ENCODE measurements around the gene NCKAP1.

The NCKAP1 gene

DNA sequence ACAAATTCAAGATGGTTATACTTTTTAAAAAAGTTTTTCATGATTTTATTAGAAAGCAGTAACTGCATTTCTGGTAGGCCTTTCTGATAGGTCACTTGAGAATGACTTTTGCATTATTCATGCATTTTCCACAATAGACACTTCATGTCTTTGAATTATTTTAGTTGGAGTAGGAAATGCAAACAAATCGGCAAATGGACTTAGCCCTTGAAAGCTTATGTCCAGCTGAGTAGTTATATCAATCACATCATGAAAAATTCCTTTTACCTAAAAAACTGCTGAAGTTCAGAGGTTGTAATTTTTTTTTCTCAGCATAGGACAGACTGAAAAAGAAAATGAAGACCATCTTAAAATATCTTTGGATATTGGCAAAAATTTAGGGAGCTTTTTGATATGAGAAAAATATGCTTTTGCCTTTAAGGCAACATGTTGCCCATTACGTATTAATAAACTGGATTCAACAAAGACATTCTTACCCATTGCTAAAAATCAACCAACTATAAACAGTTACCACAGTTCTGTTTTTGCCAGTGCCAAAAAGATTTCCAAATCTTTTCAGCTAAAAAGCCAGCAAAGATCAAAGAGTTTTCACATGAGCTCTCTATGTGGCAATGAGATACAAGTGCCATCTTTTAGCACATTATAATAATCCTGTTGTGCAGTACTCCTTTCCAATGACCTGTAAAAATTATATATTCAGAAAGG lies 126.3 kb downstream of the NCKAP1 start:
- no peaks in the 10 kb centered on the region for H3K27me3 ChIP-seq
- no peaks in the 10 kb centered on the region for H3K9me3 ChIP-seq
- no peak overlapping the region for H3K4me3 ChIP-seq (ENCODE audit: low read depth in 1 of 2, low read length in 1 of 2)
- no peaks in the 10 kb centered on the region for H3K4me1 ChIP-seq (ENCODE audit: control insufficient read depth in 1 of 2, insufficient read depth in 1 of 2, low read depth in 1 of 2, low read length in 1 of 2)
- H3K27ac ChIP-seq: no peak overlapping the region
- TF ChIP-seq, protein P1, sequence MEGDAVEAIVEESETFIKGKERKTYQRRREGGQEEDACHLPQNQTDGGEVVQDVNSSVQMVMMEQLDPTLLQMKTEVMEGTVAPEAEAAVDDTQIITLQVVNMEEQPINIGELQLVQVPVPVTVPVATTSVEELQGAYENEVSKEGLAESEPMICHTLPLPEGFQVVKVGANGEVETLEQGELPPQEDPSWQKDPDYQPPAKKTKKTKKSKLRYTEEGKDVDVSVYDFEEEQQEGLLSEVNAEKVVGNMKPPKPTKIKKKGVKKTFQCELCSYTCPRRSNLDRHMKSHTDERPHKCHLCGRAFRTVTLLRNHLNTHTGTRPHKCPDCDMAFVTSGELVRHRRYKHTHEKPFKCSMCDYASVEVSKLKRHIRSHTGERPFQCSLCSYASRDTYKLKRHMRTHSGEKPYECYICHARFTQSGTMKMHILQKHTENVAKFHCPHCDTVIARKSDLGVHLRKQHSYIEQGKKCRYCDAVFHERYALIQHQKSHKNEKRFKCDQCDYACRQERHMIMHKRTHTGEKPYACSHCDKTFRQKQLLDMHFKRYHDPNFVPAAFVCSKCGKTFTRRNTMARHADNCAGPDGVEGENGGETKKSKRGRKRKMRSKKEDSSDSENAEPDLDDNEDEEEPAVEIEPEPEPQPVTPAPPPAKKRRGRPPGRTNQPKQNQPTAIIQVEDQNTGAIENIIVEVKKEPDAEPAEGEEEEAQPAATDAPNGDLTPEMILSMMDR (IDR thresholded peaks at IDR 0.05): no peak
- no peaks in the 10 kb centered on the region for H3K36me3 ChIP-seq

DNA sequence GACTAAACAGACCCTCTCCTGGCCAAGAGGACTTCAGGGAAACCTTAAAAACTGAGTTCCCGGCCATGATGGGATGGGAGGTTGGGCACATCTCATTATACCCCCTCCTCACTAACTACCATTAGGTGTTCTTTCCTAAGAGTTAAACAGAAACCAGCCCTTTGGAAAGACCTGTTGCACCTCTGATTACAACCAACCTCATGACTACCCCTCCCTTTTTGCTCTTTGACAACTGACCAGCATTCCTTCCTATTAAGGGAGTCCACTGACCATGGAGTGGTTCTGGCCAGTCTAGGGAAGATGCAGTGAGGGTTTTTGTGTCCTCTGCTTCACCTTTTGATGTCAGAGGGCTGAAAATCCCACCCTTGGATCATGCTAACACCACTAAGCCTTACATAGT lies 127.3 kb downstream of the NCKAP1 start:
- no peak overlapping the region for H3K27ac ChIP-seq
- TF ChIP-seq, protein P1 (IDR thresholded peaks at IDR 0.05): no peak
- H3K9me3 ChIP-seq: no peaks in the 10 kb centered on the region
- H3K4me1 ChIP-seq (ENCODE audit: control insufficient read depth in 1 of 2, insufficient read depth in 1 of 2, low read depth in 1 of 2, low read length in 1 of 2): no peaks in the 10 kb centered on the region
- H3K27me3 ChIP-seq: no peaks in the 10 kb centered on the region
- no peak overlapping the region for H3K4me3 ChIP-seq (ENCODE audit: low read depth in 1 of 2, low read length in 1 of 2)
- no peaks in the 10 kb centered on the region for H3K36me3 ChIP-seq

DNA sequence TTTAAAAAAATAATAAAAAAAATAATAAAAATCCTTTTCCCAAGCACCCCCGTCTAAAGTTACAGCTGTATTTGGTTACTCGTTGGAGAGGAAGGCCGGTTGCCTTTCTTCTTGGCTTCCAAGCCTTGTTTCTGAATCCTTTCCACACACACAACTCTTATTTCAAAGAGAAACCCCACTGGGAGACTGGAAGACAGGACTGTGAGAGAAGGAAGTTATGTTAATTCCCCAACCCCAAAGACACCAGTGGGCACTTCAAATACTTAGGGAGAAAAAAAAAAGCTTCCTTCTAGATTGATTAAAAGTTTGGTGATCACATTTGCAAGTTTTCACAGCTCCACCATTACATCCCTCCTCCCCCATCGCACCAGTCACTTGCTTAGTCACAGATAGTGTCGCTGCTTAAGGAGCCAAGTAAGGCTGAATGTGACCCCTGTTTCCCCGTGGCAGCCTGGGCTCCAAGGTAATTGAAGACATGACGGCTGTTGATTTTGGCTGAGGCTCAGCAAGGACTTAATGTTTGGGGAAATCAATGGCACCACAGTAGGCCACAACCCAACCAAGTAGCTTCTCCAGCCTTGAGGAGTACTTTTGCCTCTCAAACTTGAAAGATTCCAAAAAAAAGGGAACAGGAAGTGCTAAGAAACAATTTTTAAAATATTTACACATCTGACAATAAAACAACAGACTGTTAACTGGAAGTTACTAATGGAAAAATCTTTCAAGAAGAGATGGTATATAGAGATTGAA lies 131.0 kb downstream of the NCKAP1 start:
- Histone ChIP-seq H3K27me3 (no peaks in the 10 kb centered on the region), H3K9me3 (no peaks in the 10 kb centered on the region), H3K4me3 (ENCODE audit: low read depth in 1 of 2, low read length in 1 of 2) (no peak overlapping the region), H3K36me3 (no peaks in the 10 kb centered on the region), H3K4me1 (ENCODE audit: control insufficient read depth in 1 of 2, insufficient read depth in 1 of 2, low read depth in 1 of 2, low read length in 1 of 2) (no peaks in the 10 kb centered on the region), H3K27ac (no peak overlapping the region)
- TF ChIP-seq, protein P1 (IDR thresholded peaks at IDR 0.05): no peak

DNA sequence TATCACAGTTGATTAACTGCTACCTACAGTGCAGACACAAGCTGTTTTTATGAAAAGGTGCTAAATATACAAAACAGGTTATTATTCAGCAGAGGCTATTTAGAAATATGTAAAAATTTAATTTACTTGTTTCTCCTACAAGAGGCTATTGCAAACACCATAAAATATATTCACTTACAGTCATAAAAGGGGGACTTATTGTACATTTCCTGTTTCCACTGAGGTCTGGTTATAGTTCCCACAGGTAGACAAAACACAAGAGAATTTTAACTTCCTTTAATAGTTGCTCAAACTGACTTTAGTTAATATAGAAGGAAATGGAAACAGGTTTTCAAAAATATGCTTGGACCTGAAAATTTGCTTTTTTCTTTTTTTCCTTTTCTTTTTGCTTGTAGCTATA lies 131.8 kb downstream of the NCKAP1 start:
- Histone ChIP-seq H3K9me3 (no peaks in the 10 kb centered on the region), H3K4me3 (ENCODE audit: low read depth in 1 of 2, low read length in 1 of 2) (no peak overlapping the region), H3K4me1 (ENCODE audit: control insufficient read depth in 1 of 2, insufficient read depth in 1 of 2, low read depth in 1 of 2, low read length in 1 of 2) (no peaks in the 10 kb centered on the region), H3K27me3 (no peaks in the 10 kb centered on the region), H3K36me3 (no peaks in the 10 kb centered on the region), H3K27ac (no peak overlapping the region)
- TF ChIP-seq, protein P1 (IDR thresholded peaks at IDR 0.05): no peak

DNA sequence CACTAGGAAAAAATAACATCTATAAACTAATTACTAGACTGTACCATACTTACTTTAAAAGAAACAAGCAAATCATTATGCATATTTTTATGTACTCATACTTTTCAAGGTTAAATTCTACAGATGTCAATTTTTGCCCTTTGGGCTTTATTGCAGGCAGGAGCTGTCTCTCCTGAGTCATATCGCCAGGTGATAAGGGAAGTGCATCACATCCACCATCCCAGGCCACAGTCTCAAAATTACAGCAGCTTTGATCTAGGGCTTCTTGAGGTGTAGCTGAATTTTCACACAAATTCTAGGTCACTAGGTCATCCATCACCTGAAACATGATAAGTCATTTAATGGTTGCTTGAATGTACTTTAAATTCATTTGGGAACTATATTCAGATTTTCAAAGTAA lies 133.4 kb downstream of the NCKAP1 start:
- TF ChIP-seq, protein P1 (IDR thresholded peaks at IDR 0.05): no peak
- Histone ChIP-seq H3K4me3 (ENCODE audit: low read depth in 1 of 2, low read length in 1 of 2) (no peak overlapping the region), H3K27ac (no peak overlapping the region), H3K36me3 (no peaks in the 10 kb centered on the region), H3K27me3 (no peaks in the 10 kb centered on the region), H3K9me3 (no peaks in the 10 kb centered on the region), H3K4me1 (ENCODE audit: control insufficient read depth in 1 of 2, insufficient read depth in 1 of 2, low read depth in 1 of 2, low read length in 1 of 2) (no peaks in the 10 kb centered on the region)

All from neutrophil (primary cell).